ENCODE results near the gene MRFAP1L1. TPM values are rescaled to one million over a fixed set of nuclear protein-coding genes. Genes with fewer than 3 reads are reported as not detected.
A peak's percentile ranks its signal among the peaks of the same experiment; 100 is the strongest.

MRFAP1L1 gene
- total RNA-seq, 1 donor from 2014 or later = 46.6 TPM

GRCh38 chr4:6742507-6742906, 32.8 kb upstream of the MRFAP1L1 start:
- H3K27me3 ChIP-seq = no peaks in the 10 kb centered on the region
- no peak overlapping the region for H3K27ac ChIP-seq
- H3K4me3 ChIP-seq = no peak overlapping the region
- intact Hi-C loops (cut with DNase I) = no loop called here
- H3K36me3 ChIP-seq = no peaks in the 10 kb centered on the region
- TF ChIP-seq CTCF (IDR thresholded peaks at IDR 0.05) = no peak
- ATAC-seq = no peak
- H3K9me3 ChIP-seq = no peaks in the 10 kb centered on the region
- H3K4me1 ChIP-seq = peaks cover 10% of the 10 kb centered on the region
- no peak for DNase-seq

- no peak for TF ChIP-seq CTCF (IDR thresholded peaks at IDR 0.05)
- DNase-seq (peak; percentile 25), ATAC-seq (no peak)
- intact Hi-C loops (cut with DNase I) = no loop called here
- no peak overlapping the region for H3K4me3 ChIP-seq
- H3K9me3 ChIP-seq = no peaks in the 10 kb centered on the region
- H3K27ac ChIP-seq = no peak overlapping the region
- no peaks in the 10 kb centered on the region for H3K4me1 ChIP-seq
- H3K27me3 ChIP-seq = no peaks in the 10 kb centered on the region
- H3K36me3 ChIP-seq = no peaks in the 10 kb centered on the region
Measured at GRCh38 chr4:6740347-6740746, 30.7 kb upstream of the MRFAP1L1 start.

DNA sequence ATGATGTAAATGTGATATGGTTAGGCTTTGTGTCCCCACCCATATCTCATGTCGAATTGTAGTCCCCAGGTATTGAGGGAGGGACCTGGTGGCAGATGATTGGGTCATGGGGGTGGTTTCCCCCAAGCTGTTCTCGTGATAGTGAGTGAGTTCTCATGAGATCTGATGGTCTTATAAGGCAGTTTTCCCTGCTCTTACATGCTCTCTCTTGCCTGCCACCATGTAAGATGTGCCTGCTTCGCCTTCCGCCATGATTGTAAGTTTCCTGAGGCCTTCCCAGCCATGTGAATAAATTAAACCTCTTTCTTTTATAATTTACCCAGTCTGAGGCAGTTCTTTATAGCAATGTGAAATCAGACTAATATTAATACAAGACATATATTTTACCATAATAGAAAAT, 30.3 kb upstream of the MRFAP1L1 start:
- H3K9me3 ChIP-seq = no peaks in the 10 kb centered on the region
- H3K27ac ChIP-seq = no peak overlapping the region
- H3K36me3 ChIP-seq = no peaks in the 10 kb centered on the region
- no peak overlapping the region for H3K4me3 ChIP-seq
- no peaks in the 10 kb centered on the region for H3K27me3 ChIP-seq
- no peak for TF ChIP-seq CTCF (IDR thresholded peaks at IDR 0.05)
- intact Hi-C loops (cut with DNase I) = no loop called here
- no peaks in the 10 kb centered on the region for H3K4me1 ChIP-seq
- ATAC-seq (no peak), DNase-seq (no peak)

DNA sequence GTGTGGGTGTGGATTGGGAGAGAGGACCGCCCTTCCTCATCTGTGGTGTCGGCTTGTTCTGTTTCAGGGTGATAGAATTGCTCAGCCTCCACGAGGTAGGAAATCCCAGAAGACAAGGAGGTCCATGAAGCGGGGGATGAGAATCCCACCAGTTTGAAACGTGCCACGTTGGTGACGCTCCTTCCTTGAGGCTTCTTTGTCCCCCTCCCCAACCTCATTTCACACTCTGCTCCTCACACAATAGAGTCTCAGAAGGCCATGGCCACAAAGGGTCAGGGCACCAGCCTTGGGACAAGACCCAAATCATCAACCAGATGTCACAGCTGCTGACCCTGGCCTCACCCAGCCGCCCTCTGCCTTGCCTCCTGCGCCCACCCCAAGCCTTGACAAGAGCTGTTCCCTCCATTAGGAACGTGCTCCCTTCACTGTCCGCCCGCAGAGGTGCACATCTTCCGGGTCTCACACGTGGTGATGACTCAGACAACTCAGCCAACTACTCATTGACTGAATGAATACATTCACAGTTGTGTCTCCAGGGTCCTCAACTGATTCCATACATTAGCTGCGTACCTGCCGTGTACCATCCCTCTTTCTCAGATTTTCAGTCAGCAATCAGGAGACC, 24.6 kb upstream of the MRFAP1L1 start:
- no peak for TF ChIP-seq CTCF (IDR thresholded peaks at IDR 0.05)
- DNase-seq = no peak
- intact Hi-C loops (cut with DNase I) = no loop called here
- H3K36me3 ChIP-seq = no peaks in the 10 kb centered on the region
- H3K27me3 ChIP-seq = no peaks in the 10 kb centered on the region
- peaks cover 11% of the 10 kb centered on the region for H3K4me1 ChIP-seq
- no peaks in the 10 kb centered on the region for H3K9me3 ChIP-seq
- no peak overlapping the region for H3K27ac ChIP-seq
- no peak overlapping the region for H3K4me3 ChIP-seq
- ATAC-seq = peak; percentile 46

GRCh38 chr4:6733358-6734164, 23.9 kb upstream of the MRFAP1L1 start:
- intact Hi-C loops (cut with DNase I) = no loop called here
- Histone ChIP-seq H3K27me3 (no peaks in the 10 kb centered on the region), H3K9me3 (no peaks in the 10 kb centered on the region), H3K4me1 (peaks cover 11% of the 10 kb centered on the region), H3K4me3 (no peak overlapping the region), H3K36me3 (no peaks in the 10 kb centered on the region), H3K27ac (peak overlapping the region; percentile 68)
- no peak for TF ChIP-seq CTCF (IDR thresholded peaks at IDR 0.05)
- no peak for DNase-seq
- no peak for ATAC-seq

Data from upper lobe of right lung (tissue), 1 donor.